ENCODE data around the gene ZNF609.
"Not testable (repeated sequence)": the region's sequence is repeated elsewhere in the genome, so short reads cannot be mapped to it uniquely, and the experiment has no call there.

Gene ZNF609

GRCh38 chr15:64583519-64583918 lies 123.1 kb downstream of the ZNF609 start:
- no peak for DNase-seq (ENCODE audit: low read depth)

GRCh38 chr15:64583983-64584382 lies 123.6 kb downstream of the ZNF609 start:
- DNase-seq (ENCODE audit: low read depth) = no peak

DNA sequence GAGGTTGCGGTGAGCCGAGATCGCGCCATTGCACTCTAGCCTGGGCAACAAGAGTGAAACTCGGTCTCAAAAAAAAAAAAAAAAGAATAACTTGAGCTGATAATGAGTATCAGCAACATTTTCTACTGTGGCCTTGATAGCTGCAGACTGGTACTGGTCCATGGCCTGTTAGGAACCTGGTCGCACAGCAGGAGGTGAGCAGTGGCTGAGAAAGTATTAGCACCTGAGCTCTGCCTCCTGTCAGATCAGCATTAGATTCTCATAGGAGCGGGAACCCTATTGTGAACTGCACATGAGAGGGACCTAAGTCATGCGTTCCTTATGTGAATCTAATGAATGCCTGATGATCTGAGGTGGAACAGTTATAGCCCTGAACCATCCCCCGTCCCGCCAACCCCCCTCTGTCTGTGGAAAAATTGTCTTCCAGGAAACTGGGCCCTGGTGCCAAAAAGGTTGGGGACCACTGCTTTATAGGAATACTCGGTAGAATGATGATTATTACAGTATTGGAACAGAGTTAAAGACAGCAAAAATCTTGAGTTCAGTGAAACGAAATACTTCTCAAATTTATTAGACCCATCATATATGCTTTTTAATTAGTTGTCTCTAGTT lies 126.0 kb downstream of the ZNF609 start:
- no peak for DNase-seq (ENCODE audit: low read depth)

- DNase-seq (ENCODE audit: low read depth) = no peak
Measured at GRCh38 chr15:64586984-64587383, 126.6 kb downstream of the ZNF609 start.

GRCh38 chr15:64589435-64590084 lies 129.2 kb downstream of the ZNF609 start:
- DNase-seq (ENCODE audit: low read depth) = no peak

- DNase-seq (ENCODE audit: low read depth) = not testable (repeated sequence)
Measured at GRCh38 chr15:64592845-64593244, 132.5 kb downstream of the ZNF609 start.

DNA sequence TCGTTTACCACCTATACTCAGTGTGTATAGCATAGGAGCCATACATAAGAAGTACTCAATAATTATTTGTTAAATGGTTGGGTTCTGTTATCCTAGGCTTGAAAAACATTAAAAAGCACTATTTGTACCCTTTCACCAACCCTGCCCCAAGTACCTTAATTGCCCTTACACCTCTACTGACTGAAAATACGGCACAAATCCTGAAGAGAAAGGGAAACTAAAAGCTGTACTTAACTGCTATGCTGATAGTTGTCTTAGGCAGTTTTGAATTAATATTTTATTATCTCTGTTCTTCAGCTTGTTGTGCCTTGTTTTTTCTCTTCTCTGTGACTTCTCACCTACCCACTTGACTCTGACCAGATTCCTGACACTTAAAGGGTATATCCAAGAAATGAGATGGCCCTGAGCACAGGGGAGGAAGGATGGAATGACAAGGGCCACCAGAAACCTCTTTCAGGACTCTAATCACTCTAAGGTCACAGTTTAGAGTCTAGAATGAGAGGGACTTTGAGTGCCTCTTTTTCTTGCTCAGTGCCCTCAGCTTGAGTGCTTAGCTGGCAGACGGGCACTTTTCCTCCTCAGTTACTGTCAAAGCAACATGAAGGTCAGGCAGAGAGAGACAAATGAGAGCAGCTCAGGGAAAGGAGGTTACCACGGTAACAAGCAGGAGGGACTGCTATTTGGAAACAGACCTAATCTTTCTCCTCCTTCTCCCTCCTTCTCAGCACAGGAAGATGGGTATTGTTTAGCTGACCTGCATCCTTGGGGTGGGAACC lies 136.5 kb downstream of the ZNF609 start:
- DNase-seq (ENCODE audit: low read depth) = no peak

DNA sequence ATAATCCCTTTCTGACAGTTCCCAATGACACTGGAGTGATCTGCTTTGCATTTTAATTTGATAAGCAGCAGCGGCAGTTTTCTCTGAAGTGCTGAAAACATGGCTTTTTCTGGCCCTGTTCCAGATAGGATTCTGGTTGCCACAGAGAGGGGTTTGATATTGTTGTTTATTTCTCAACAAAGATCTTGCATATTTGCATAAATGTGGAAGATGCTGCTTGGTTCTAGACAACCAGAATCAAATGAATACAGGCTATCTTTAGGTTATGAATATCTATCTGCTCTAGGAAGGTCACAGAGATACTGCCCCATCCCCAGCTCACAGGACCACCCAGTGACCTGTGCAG lies 137.1 kb downstream of the ZNF609 start:
- DNase-seq (ENCODE audit: low read depth) = no peak

DNA sequence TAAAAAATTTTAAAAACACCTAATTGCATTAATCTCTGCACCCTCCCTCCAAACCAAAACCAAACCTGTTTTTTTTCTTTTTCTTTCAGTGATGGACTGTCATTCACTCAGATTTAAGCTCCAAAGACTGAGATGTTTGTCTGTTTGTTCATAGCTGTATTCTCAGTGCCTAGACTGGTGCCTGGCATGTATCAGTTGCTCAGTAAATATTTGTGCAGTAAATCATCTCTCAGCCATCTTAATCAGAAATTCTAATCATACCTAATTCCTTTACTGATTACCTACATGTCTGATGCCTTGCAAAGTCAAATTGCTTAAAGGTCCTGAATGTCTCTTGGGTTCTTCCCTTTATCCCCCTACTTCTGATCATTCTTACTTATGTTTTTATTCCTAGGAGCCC lies 138.8 kb downstream of the ZNF609 start:
- DNase-seq (ENCODE audit: low read depth) = no peak

DNA sequence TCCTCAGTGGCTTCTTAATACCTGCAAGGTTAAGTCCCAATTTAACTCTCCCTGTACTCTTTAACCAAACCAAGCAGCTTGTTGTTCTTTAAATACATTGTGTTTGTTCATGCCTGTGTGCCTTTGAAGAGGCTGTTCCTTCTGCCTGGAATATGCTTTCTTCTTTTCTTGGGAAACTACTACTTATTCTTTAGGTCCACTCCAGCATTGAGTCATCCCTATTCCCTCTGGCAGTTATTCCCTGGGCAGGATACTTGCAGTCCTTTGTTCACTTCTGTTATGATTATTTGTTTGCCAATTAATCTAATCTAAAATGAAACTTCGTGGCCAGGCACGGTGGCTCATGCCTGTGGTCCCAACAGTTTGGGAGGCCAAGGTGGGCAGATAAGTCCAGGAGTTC lies 139.3 kb downstream of the ZNF609 start:
- DNase-seq (ENCODE audit: low read depth) = no peak

DNA sequence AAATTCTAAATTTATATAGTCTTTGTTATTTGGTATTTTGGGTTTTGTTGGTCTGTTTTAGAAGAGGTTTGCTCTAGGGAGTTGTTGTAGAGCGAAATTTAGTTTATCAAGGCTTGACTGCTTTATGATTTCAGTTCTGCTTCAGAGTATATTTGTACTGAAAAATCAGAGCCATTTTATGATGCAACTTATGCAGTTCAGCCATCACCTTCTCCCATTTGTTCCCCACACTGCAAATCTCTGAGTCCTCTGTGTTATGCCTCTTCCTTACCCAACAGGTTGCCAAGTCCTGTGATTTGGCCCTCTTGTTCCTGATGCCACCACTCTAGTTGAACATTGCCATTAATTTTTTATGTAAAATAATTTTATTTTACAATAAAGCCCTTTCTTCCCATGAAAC lies 140.4 kb downstream of the ZNF609 start:
- no peak for DNase-seq (ENCODE audit: low read depth)

- DNase-seq (ENCODE audit: low read depth) = no peak
Measured at GRCh38 chr15:64604319-64604718, 143.9 kb downstream of the ZNF609 start.

GRCh38 chr15:64607416-64607815 lies 147.0 kb downstream of the ZNF609 start:
- DNase-seq (ENCODE audit: low read depth) = not testable (repeated sequence)

DNA sequence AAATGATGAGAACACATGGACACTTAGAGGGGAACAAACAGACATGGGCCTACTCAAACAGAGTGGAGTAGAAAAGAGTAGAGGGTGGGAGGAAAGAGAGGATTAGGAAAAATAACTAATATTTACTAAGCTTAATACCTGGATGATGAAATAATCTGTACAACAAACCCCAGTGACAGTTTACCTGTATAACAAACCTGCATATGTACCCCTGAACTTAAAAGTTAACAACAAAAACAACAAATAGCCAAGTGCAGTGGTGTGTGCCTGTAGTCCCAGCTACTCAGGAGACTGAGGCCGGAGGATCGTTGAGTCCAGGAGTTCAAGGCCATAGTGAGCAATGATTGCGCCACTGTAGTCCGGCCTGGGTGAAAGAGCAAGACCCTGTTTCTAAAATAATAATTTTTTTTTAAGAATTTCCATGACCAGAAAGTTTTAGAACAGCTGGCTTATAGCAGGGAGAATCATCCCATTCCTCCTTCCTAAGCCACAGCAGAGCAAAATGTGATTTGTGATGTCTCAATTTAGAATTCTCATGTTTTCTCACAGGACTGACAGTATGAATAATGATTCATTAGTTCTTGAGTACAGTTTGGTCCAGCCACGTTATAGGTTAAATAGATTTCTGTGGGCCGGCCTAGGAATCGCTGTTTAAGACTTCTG lies 150.0 kb downstream of the ZNF609 start:
- no peak for DNase-seq (ENCODE audit: low read depth)

DNA sequence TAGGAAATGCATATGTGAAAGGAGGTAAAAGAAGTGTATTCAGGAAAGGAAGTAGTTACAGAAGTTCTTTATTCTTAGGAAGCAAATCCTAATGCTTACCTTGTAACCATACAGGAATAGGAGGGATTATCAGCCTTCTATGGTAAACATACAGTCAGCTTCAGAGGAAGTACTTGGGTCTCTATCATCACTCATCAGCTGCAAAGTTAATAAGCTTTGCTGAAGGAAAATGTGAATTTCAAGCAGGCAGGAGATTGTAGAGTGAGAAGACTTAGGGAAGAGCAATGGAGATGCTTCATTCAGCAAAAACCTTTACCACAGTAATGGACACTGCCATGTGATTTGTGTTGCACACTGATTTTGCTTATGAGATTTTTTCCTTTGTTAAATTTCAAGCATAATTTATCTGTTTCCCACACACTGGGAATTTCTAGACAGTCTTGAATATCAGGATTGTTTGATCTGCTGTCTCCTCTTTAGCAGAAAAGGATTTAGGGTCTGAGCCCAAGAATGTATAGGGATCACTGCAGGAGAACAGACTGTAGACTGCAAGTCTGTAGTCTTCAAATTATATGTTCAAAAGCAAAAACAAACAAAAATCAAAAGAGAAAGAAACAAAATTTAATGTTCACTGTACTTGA lies 150.8 kb downstream of the ZNF609 start:
- no peak for DNase-seq (ENCODE audit: low read depth)

DNA sequence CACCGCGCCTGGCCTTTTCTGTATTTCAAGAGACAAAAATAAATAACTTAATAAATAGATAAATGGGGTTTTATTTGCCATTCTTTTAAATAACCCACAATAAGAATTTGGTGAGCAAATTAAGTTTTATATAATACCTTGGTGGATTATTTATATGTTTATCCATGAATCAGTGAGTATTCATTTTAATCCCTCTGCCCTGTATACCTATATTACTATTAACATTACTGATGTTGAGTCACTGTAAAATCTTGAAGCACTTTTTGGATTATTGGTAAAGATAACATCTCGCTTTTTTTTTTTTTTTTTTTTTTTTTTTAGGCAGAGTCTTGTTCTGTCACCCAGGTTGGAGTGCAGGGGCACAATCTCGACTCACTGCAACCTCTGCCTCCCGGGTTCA lies 154.1 kb downstream of the ZNF609 start:
- DNase-seq (ENCODE audit: low read depth) = no peak

GRCh38 chr15:64617727-64618126 lies 157.3 kb downstream of the ZNF609 start:
- no peak for DNase-seq (ENCODE audit: low read depth)

DNA sequence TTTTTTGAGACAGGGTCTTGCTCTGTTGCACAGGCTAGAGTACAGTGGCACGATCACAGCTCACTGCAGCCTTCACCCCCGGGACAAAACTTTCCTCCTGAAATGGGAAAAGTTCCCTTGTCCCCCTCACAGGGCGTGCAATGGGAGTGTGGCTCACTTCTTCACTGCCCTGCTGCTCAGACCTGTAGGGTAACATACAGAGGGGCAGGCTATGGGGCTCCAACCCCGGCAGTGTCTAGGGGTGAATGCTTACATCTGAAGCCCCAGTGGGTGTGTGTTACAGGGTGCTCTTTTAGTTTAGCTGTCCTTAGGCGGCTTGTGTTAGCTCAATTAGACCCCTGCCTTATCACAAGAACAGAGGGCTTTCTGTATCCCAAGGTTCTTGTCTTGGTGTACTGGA lies 157.8 kb downstream of the ZNF609 start:
- DNase-seq (ENCODE audit: low read depth) = no peak

GRCh38 chr15:64618540-64618939 lies 158.2 kb downstream of the ZNF609 start:
- no peak for DNase-seq (ENCODE audit: low read depth)

- peak; percentile 26 for DNase-seq (ENCODE audit: low read depth)
Measured at GRCh38 chr15:64619880-64620839, 159.8 kb downstream of the ZNF609 start.

DNA sequence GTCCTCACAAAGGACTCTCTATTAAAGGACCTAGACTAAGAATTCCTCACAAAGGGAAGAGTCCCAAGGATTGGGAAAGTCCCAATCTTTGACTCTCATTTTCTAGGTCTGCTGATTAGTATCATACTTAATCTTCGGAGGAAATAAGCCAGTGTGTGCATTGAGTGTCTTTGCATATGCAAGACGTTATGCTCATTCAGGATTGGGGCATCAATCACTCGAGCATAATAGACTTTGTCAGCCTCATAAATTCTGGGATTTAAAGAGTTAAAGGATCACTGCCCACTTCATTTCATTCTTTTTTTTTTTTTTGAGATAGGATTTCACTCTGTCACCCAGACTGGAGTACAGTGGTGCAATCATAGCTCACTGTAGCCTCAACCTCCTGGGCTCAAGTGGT lies 160.7 kb downstream of the ZNF609 start:
- no peak for DNase-seq (ENCODE audit: low read depth)

Data from HS-27A (cell line).